Muscle of leg (tissue), 11 donors: Measurements from ENCODE around the gene PDE11A. TPM values are rescaled to one million over a fixed set of nuclear protein-coding genes. Genes with fewer than 3 reads are reported as not detected.

Experiments used
- DNase-seq: peaks from one replicate; pipeline ENCODE4 v3.0.0; 2013
- H3K27ac ChIP-seq: one replicate; pipeline ENCODE4 v1.5.1; 2013; ENCODE audit warnings: mild to moderate bottlenecking, low read length, control low read depth
- H3K27me3 ChIP-seq: one replicate; pipeline ENCODE4 v1.6.1; 2013; ENCODE audit warnings: low read length; ENCODE audit not compliant: control insufficient read depth, insufficient read depth
- H3K36me3 ChIP-seq: one replicate; pipeline ENCODE4 v1.6.1; 2013; ENCODE audit warnings: low read length; ENCODE audit not compliant: control insufficient read depth, insufficient read depth
- H3K4me1 ChIP-seq: one replicate; pipeline ENCODE4 v1.6.1; 2013; ENCODE audit warnings: low read length; ENCODE audit not compliant: control insufficient read depth, insufficient read depth
- H3K4me3 ChIP-seq: one replicate; pipeline ENCODE4 v1.5.1; 2013; ENCODE audit warnings: low read length, control low read depth
- H3K9me3 ChIP-seq: replicated peaks from 2 replicates; pipeline ENCODE4 v1.6.1; 2013; ENCODE audit warnings: low read depth, low read length; ENCODE audit not compliant: control insufficient read depth
- WGBS: methylation state at CpG from one replicate; pipeline ENCODE4 v1.1.5; 2013; ENCODE audit warnings: missing lambda C conversion rate; ENCODE audit not compliant: insufficient coverage; 5-methylcytosine and 5-hydroxymethylcytosine counted together
- polyA plus RNA-seq, 8 donors: library from polyadenylated mRNA; unstranded; fragments of 120-200 nt; gene quantifications; one replicate each; pipeline versions ENCODE4 v1.2.1 to v1.2.3, GENCODE V29; 2013; ENCODE audit warnings: inconsistent platforms in 1 of 8, low replicate concordance in 1 of 8; ENCODE audit not compliant: insufficient read length in 8 of 8, insufficient read depth in 1 of 8
- total RNA-seq: library from RNA; stranded (reverse); fragments of 120-200 nt; gene quantifications from one replicate; pipeline ENCODE4 v1.2.4, GENCODE V29; 2013

Gene PDE11A
- total and polyA plus RNA-seq, 9 donors: 0.36 to 2.6 (median 0.62) TPM

GRCh38 chr2:177577075-177577474 is 495.5 kb downstream of the PDE11A start:
- Histone ChIP-seq H3K9me3 (no peaks in the 10 kb centered on the region), H3K4me3 (no peak overlapping the region), H3K36me3 (no peaks in the 10 kb centered on the region), H3K27ac (no peak overlapping the region), H3K4me1 (no peaks in the 10 kb centered on the region), H3K27me3 (no peaks in the 10 kb centered on the region)
- no CpG with 5 or more reads among the region's 1 CpG for WGBS
- no peak for DNase-seq

GRCh38 chr2:177575358-177575757 is 497.2 kb downstream of the PDE11A start:
- Histone ChIP-seq H3K36me3 (no peaks in the 10 kb centered on the region), H3K27me3 (no peaks in the 10 kb centered on the region), H3K4me1 (no peaks in the 10 kb centered on the region), H3K9me3 (no peaks in the 10 kb centered on the region), H3K4me3 (no peak overlapping the region), H3K27ac (no peak overlapping the region)
- WGBS: no CpG with 5 or more reads among the region's 2 CpGs
- DNase-seq: no peak

GRCh38 chr2:177574356-177574755 is 498.2 kb downstream of the PDE11A start:
- no peak overlapping the region for H3K27ac ChIP-seq
- WGBS: 97% methylated on average over 5 of the region's 7 CpGs
- no peak for DNase-seq

More at GRCh38 chr2:177574356-177574755, 498.2 kb downstream of the PDE11A start:
- Histone ChIP-seq H3K36me3 (no peaks in the 10 kb centered on the region), H3K27me3 (no peaks in the 10 kb centered on the region), H3K4me1 (no peaks in the 10 kb centered on the region), H3K9me3 (no peaks in the 10 kb centered on the region), H3K4me3 (no peak overlapping the region)

Other genes with a start within 250 kb of the PDE11A start
- 12.5 TPM for gene RBM45, start 39.7 kb upstream of the PDE11A start, total RNA-seq
- gene RBM45, start 39.7 kb upstream of the PDE11A start, polyA plus RNA-seq: 10 to 100 TPM in 6 of 8 donors, 1 to 10 TPM in 2; 8.7 to 13.4 (median 10.7) TPM
- gene OSBPL6, start 121.7 kb upstream of the PDE11A start, total RNA-seq: 3.3 TPM
- 1 to 10 TPM; 5.0 to 9.5 (median 5.5) TPM for gene OSBPL6, start 121.7 kb upstream of the PDE11A start, polyA plus RNA-seq